GM12891 (cell line): Measurements from ENCODE around the gene MARK2.

Experiments used
- PAX5 ChIP-seq: IDR thresholded peaks from 2 replicates; pipeline ENCODE4 v1.6.1; 2011; ENCODE audit warnings: low read length, moderate library complexity, mild to moderate bottlenecking; ENCODE audit not compliant: insufficient read depth, severe bottlenecking
- POLR2A ChIP-seq: IDR thresholded peaks from 2 replicates; pipeline ENCODE4 v1.6.1; 2011; ENCODE audit warnings: low read depth, low read length, control low read depth
- POLR2AphosphoS5 ChIP-seq: IDR thresholded peaks from 2 replicates; pipeline ENCODE4 v1.6.1; 2011; ENCODE audit warnings: low read depth, low read length, control low read depth
- POU2F2 ChIP-seq: IDR thresholded peaks from 2 replicates; pipeline ENCODE4 v1.6.1; 2011; ENCODE audit warnings: low read depth, mild to moderate bottlenecking, control low read depth, low read length, moderate library complexity
- SPI1 ChIP-seq: IDR thresholded peaks from 2 replicates; pipeline ENCODE4 v1.6.1; 2011; ENCODE audit warnings: low read depth, low read length, control low read depth
- TAF1 ChIP-seq: IDR thresholded peaks from 2 replicates; pipeline ENCODE4 v1.6.1; 2011; ENCODE audit warnings: low read depth, low read length, control low read depth

- TF ChIP-seq POLR2A (no peak), POLR2AphosphoS5 (no peak), TAF1 (no peak), SPI1 (peak; percentile 10; the same call in 1 of the 2 replicates), POU2F2 (no peak), PAX5 (no peak)
Measured at GRCh38 chr11:63845303-63845702, 6.4 kb downstream of the MARK2 start.
